ENCODE data around the gene ADTRP. TPM values are rescaled to one million over a fixed set of nuclear protein-coding genes. Genes with fewer than 3 reads are reported as not detected.

The ADTRP gene
- total RNA-seq, 1 experiment from 2014 or later = 0.86 TPM

DNA sequence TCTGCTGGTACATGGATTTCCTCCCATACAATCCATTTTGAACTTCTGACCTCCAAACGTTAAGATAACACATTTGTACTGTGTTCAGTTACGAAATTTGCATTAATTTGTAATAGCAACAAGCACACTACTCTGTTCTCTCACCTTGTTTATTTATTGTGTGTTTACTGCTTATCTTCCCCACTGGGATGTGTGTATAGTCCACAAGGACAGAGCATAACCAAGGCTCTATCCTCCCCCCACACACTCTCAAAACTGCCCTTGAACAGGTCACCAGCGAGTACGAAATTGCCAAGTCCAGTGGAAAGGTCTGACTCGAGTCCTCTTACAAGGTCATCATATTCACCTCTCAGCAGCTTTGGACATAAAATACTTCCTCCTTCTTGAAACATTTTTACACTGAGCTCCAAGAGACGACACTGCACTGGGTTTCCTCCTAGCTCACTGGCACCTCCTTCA lies 18.6 kb downstream of the ADTRP start (continued):
- no peak for TF ChIP-seq ATF3 (IDR thresholded peaks at IDR 0.05)
- no peak for TF ChIP-seq POLR2AphosphoS5 (IDR thresholded peaks at IDR 0.05; ENCODE audit: low read depth, low read length)
- TF ChIP-seq REST (IDR thresholded peaks at IDR 0.05; ENCODE audit: low read depth) = no peak
- TF ChIP-seq EZH2 (IDR thresholded peaks at IDR 0.05) = no peak
- TF ChIP-seq EGR1 (IDR thresholded peaks at IDR 0.05; ENCODE audit: low read depth) = no peak

GRCh38 chr6:11758878-11759277 lies 19.7 kb downstream of the ADTRP start:
- Histone ChIP-seq H3K4me2 (ENCODE audit: low read length) (no peak overlapping the region), H3K4me1 (ENCODE audit: control insufficient read depth in 1 of 2, insufficient read depth in 2 of 2, low read length in 2 of 2) (peaks cover 0 to 4% of the 10 kb centered on the region in 2 experiments; a peak in 1 of 4 replicates), H2AFZ (ENCODE audit: low read depth, low read length, poor library complexity, severe bottlenecking) (no peak overlapping the region), H3K9me2 (ENCODE audit: insufficient read depth) (no peaks in the 10 kb centered on the region), H3K27ac (ENCODE audit: low read depth, low read length) (no peak overlapping the region), H3K79me2 (ENCODE audit: insufficient read depth, low read length) (no peaks in the 10 kb centered on the region), H4K20me1 (ENCODE audit: insufficient read depth) (no peaks in the 10 kb centered on the region), H3K36me3 (ENCODE audit: control insufficient read depth in 1 of 2, insufficient read depth in 2 of 2, low read length in 2 of 2) (no peaks in the 10 kb centered on the region), H3K9me3 (ENCODE audit: control insufficient read depth in 1 of 2, insufficient read depth in 1 of 2, low read depth in 1 of 2, low read length in 2 of 2) (no peaks in the 10 kb centered on the region), H3K27me3 (ENCODE audit: insufficient read depth, low read length) (no peaks in the 10 kb centered on the region), H3K9ac (ENCODE audit: low read length) (no peak overlapping the region), H3K4me3 (replicated peaks in 1 of 2; ENCODE audit: low read depth in 1 of 2, low read length in 2 of 2) (no peak overlapping the region)
- CTCF ChIA-PET = no interaction called here
- RAD21 ChIA-PET (ENCODE audit: low non-redundant PET in 1 of 2, low total read pairs in 2 of 2, uncharacterized antibody in 2 of 2, unreplicated experiment in 2 of 2) = no interaction called here
- no TSS peak for BruUV-seq (replicated peaks)
- intact Hi-C loops (cut with micrococcal nuclease) = no loop called here
- POLR2A ChIA-PET = no interaction called here
- DNase-seq (ENCODE audit: low read depth, low spot score) = no peak
- no peak for ATAC-seq
- TF ChIP-seq REST (IDR thresholded peaks at IDR 0.05; ENCODE audit: low read depth) (no peak), RAD21 (IDR thresholded peaks at IDR 0.05; ENCODE audit: low read depth) (no peak), ZFX (IDR thresholded peaks at IDR 0.05) (no peak), YY1 (IDR thresholded peaks at IDR 0.05; ENCODE audit: extremely low read depth, insufficient replicate concordance, low read depth, low read length) (no peak), SP1 (IDR thresholded peaks at IDR 0.05; ENCODE audit: low read depth) (no peak), CBX3 (IDR thresholded peaks at IDR 0.05; ENCODE audit: low read depth) (no peak), ATF3 (IDR thresholded peaks at IDR 0.05) (no peak), EZH2phosphoT487 (IDR thresholded peaks at IDR 0.05; ENCODE audit: borderline replicate concordance) (no peak), ZNF274 (IDR thresholded peaks at IDR 0.05; ENCODE audit: low read depth, low read length) (no peak)
- TF ChIP-seq, protein P1, sequence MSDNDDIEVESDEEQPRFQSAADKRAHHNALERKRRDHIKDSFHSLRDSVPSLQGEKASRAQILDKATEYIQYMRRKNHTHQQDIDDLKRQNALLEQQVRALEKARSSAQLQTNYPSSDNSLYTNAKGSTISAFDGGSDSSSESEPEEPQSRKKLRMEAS (IDR thresholded peaks at IDR 0.05) = no peak

All from HCT116 (cell line).